ENCODE measurements around the gene OR2A5. TPM values are rescaled to one million over a fixed set of nuclear protein-coding genes. Genes with fewer than 3 reads are reported as not detected.

Gene OR2A5
- total RNA-seq = not detected in 2 replicates
- long read RNA-seq = 0 reads

- no peak within 1 kb of the TSS for H3K27ac Mint-ChIP-seq (ENCODE audit: unreplicated experiment)
These were observed at the start of gene OR2A5 for GRCh38 chr7:144048648-144049047. OR2A5 (plus strand) TSS chr7:144048948; CDS start chr7:144050402, 1,454 bp downstream.

GRCh38 chr7:144000020-144000419, 48.7 kb upstream of the OR2A5 start, which contains the start of gene OR6B1:
OR6B1 (plus strand) TSS chr7:144000320; CDS start chr7:144003997, 3,677 bp downstream.
- no peak for DNase-seq (ENCODE audit: low read depth, low spot score)
- Mint-ChIP-seq H3K27me3 (ENCODE audit: low read depth) (no peaks in the 10 kb centered on the region), H3K9me3 (peaks cover 5% of the 10 kb centered on the region), H3K36me3 (ENCODE audit: low read depth) (no peaks in the 10 kb centered on the region), H3K4me3 (no peak within 1 kb of the TSS), H3K4me1 (no peaks in the 10 kb centered on the region), H3K27ac (ENCODE audit: unreplicated experiment) (no peak within 1 kb of the TSS)
- TF ChIP-seq CTCF (conservative IDR thresholded peaks at IDR 0.05) = no peak

More at GRCh38 chr7:144048648-144049047, at the start of gene OR2A5:
- Mint-ChIP-seq H3K36me3 (ENCODE audit: low read depth) (no peaks in the 10 kb centered on the region), H3K27me3 (ENCODE audit: low read depth) (peaks cover 7% of the 10 kb centered on the region), H3K9me3 (no peaks in the 10 kb centered on the region), H3K4me3 (no peak within 1 kb of the TSS), H3K4me1 (no peaks in the 10 kb centered on the region)
- no peak for DNase-seq (ENCODE audit: low read depth, low spot score)
- TF ChIP-seq CTCF (conservative IDR thresholded peaks at IDR 0.05) = no peak

GRCh38 chr7:144001543-144001942, 47.2 kb upstream of the OR2A5 start:
- Mint-ChIP-seq H3K27ac (ENCODE audit: unreplicated experiment) (no peak overlapping the region), H3K9me3 (peaks cover 5% of the 10 kb centered on the region), H3K36me3 (ENCODE audit: low read depth) (no peaks in the 10 kb centered on the region), H3K4me3 (no peak overlapping the region), H3K27me3 (ENCODE audit: low read depth) (no peaks in the 10 kb centered on the region), H3K4me1 (no peaks in the 10 kb centered on the region)
- no peak for TF ChIP-seq CTCF (conservative IDR thresholded peaks at IDR 0.05)
- no peak for DNase-seq (ENCODE audit: low read depth, low spot score)

GRCh38 chr7:144004703-144005102, 44.0 kb upstream of the OR2A5 start:
- Mint-ChIP-seq H3K27ac (ENCODE audit: unreplicated experiment) (no peak overlapping the region), H3K4me3 (no peak overlapping the region), H3K9me3 (peaks cover 12% of the 10 kb centered on the region), H3K4me1 (no peaks in the 10 kb centered on the region), H3K27me3 (ENCODE audit: low read depth) (no peaks in the 10 kb centered on the region), H3K36me3 (ENCODE audit: low read depth) (no peaks in the 10 kb centered on the region)
- DNase-seq (ENCODE audit: low read depth, low spot score) = no peak
- no peak for TF ChIP-seq CTCF (conservative IDR thresholded peaks at IDR 0.05)

- Mint-ChIP-seq H3K27ac (ENCODE audit: unreplicated experiment) (no peak overlapping the region), H3K9me3 (peaks cover 16% of the 10 kb centered on the region), H3K4me3 (no peak overlapping the region), H3K27me3 (ENCODE audit: low read depth) (no peaks in the 10 kb centered on the region), H3K4me1 (no peaks in the 10 kb centered on the region), H3K36me3 (ENCODE audit: low read depth) (no peaks in the 10 kb centered on the region)
- TF ChIP-seq CTCF (conservative IDR thresholded peaks at IDR 0.05) = no peak
- no peak for DNase-seq (ENCODE audit: low read depth, low spot score)
These were observed 42.6 kb upstream of the OR2A5 start for GRCh38 chr7:144006029-144006691.

Data from neural crest cell (in vitro differentiated cells).